Measurements from ENCODE around the gene ERFL.

The ERFL gene

GRCh38 chr19:41883821-41884733 lies 44.2 kb downstream of the ERFL start:
- Histone ChIP-seq H3K9ac (ENCODE audit: low read depth, low read length) (peak overlapping the region; percentile 88), H2AFZ (ENCODE audit: low read depth, low read length) (peak overlapping the region; percentile 22; the same call in 1 of the 2 replicates), H3K4me3 (ENCODE audit: low read depth in 1 of 2, low read length in 2 of 2) (peak overlapping the region; percentile 52 to 80), H3K9me3 (ENCODE audit: insufficient read depth, low read length, severe bottlenecking) (no peaks in the 10 kb centered on the region), H3K27me3 (ENCODE audit: insufficient read depth, low read length, poor library complexity) (no peaks in the 10 kb centered on the region), H3K27ac (ENCODE audit: low read length) (peak overlapping the region; percentile 95), H4K20me1 (ENCODE audit: insufficient read depth, low read length) (peaks cover 42% of the 10 kb centered on the region), H3K79me2 (ENCODE audit: insufficient read depth, low read length) (peaks cover 80% of the 10 kb centered on the region), H3K4me1 (ENCODE audit: insufficient read depth, low read length) (peaks cover 81% of the 10 kb centered on the region), H3K4me2 (ENCODE audit: insufficient read depth, low read length) (peak overlapping the region; percentile 91), H3K36me3 (ENCODE audit: insufficient read depth, low read length) (peaks cover 65% of the 10 kb centered on the region)
- no peak for TF ChIP-seq EZH2 (IDR thresholded peaks at IDR 0.05; ENCODE audit: borderline replicate concordance, low read depth, low read length, severe bottlenecking)
- ATAC-seq (ENCODE audit: insufficient read depth, low read depth) (peak; percentile 64), DNase-seq (peak; percentile 91)

GRCh38 chr19:41883463-41883820 lies 44.8 kb downstream of the ERFL start:
- H3K9ac ChIP-seq (ENCODE audit: low read depth, low read length) = peak overlapping the region; percentile 88
- peaks cover 65% of the 10 kb centered on the region for H3K36me3 ChIP-seq (ENCODE audit: insufficient read depth, low read length)
- no peaks in the 10 kb centered on the region for H3K27me3 ChIP-seq (ENCODE audit: insufficient read depth, low read length, poor library complexity)
- peak overlapping the region; percentile 95 for H3K27ac ChIP-seq (ENCODE audit: low read length)
- peak overlapping the region; percentile 91 for H3K4me2 ChIP-seq (ENCODE audit: insufficient read depth, low read length)
- TF ChIP-seq EZH2 (IDR thresholded peaks at IDR 0.05; ENCODE audit: borderline replicate concordance, low read depth, low read length, severe bottlenecking) = no peak
- TF ChIP-seq CTCF (IDR thresholded peaks at IDR 0.05; ENCODE audit: borderline replicate concordance, extremely low read depth, low read length, poor library complexity, severe bottlenecking) = no peak
- DNase-seq (no peak), ATAC-seq (ENCODE audit: insufficient read depth, low read depth) (no peak)
- peaks cover 81% of the 10 kb centered on the region for H3K4me1 ChIP-seq (ENCODE audit: insufficient read depth, low read length)
- 0 out of 2 replicates have a peak overlapping the region, but pooled peaks have one; percentile 27 for H2AFZ ChIP-seq (ENCODE audit: low read depth, low read length)
- H3K4me3 ChIP-seq (ENCODE audit: low read depth in 1 of 2, low read length in 2 of 2) = peak overlapping the region; percentile 52 to 80
- peaks cover 40% of the 10 kb centered on the region for H4K20me1 ChIP-seq (ENCODE audit: insufficient read depth, low read length)
- peaks cover 80% of the 10 kb centered on the region for H3K79me2 ChIP-seq (ENCODE audit: insufficient read depth, low read length)
- H3K9me3 ChIP-seq (ENCODE audit: insufficient read depth, low read length, severe bottlenecking) = no peaks in the 10 kb centered on the region

- H3K4me3 ChIP-seq (ENCODE audit: low read depth in 1 of 2, low read length in 2 of 2) = peak within 1 kb of the TSS; percentile 52 to 80
- TF ChIP-seq EZH2 (IDR thresholded peaks at IDR 0.05; ENCODE audit: borderline replicate concordance, low read depth, low read length, severe bottlenecking) = no peak
- peak within 1 kb of the TSS; percentile 95 for H3K27ac ChIP-seq (ENCODE audit: low read length)
- peaks cover 80% of the 10 kb centered on the region for H3K79me2 ChIP-seq (ENCODE audit: insufficient read depth, low read length)
- ATAC-seq (ENCODE audit: insufficient read depth, low read depth) = peak; percentile 15
- DNase-seq = peak; percentile 77
- H2AFZ ChIP-seq (ENCODE audit: low read depth, low read length) = peak within 1 kb of the TSS; percentile 40
- no peaks in the 10 kb centered on the region for H3K27me3 ChIP-seq (ENCODE audit: insufficient read depth, low read length, poor library complexity)
- no peaks in the 10 kb centered on the region for H3K9me3 ChIP-seq (ENCODE audit: insufficient read depth, low read length, severe bottlenecking)
- peak within 1 kb of the TSS; percentile 91 for H3K4me2 ChIP-seq (ENCODE audit: insufficient read depth, low read length)
- peak within 1 kb of the TSS; percentile 88 for H3K9ac ChIP-seq (ENCODE audit: low read depth, low read length)
- peaks cover 81% of the 10 kb centered on the region for H3K4me1 ChIP-seq (ENCODE audit: insufficient read depth, low read length)
- H3K36me3 ChIP-seq (ENCODE audit: insufficient read depth, low read length) = peaks cover 65% of the 10 kb centered on the region
- H4K20me1 ChIP-seq (ENCODE audit: insufficient read depth, low read length) = peaks cover 34% of the 10 kb centered on the region
Measured at GRCh38 chr19:41882568-41883462, 45.4 kb downstream of the ERFL start, which contains the start of gene ARHGEF1. ARHGEF1 (plus strand) TSS chr19:41883184; CDS start chr19:41888083, 4,899 bp downstream.

- Histone ChIP-seq H3K4me3 (ENCODE audit: low read depth in 1 of 2, low read length in 2 of 2) (no peak overlapping the region), H3K27ac (ENCODE audit: low read length) (peak overlapping the region; percentile 98; the same call in 1 of the 2 replicates), H3K27me3 (ENCODE audit: insufficient read depth, low read length, poor library complexity) (no peaks in the 10 kb centered on the region), H3K4me2 (ENCODE audit: insufficient read depth, low read length) (peak overlapping the region; percentile 96), H3K9ac (ENCODE audit: low read depth, low read length) (peak overlapping the region; percentile 83; the same call in 1 of the 2 replicates), H3K4me1 (ENCODE audit: insufficient read depth, low read length) (peaks cover 81% of the 10 kb centered on the region), H3K36me3 (ENCODE audit: insufficient read depth, low read length) (peaks cover 59% of the 10 kb centered on the region), H3K79me2 (ENCODE audit: insufficient read depth, low read length) (peaks cover 65% of the 10 kb centered on the region), H2AFZ (ENCODE audit: low read depth, low read length) (no peak overlapping the region), H3K9me3 (ENCODE audit: insufficient read depth, low read length, severe bottlenecking) (no peaks in the 10 kb centered on the region), H4K20me1 (ENCODE audit: insufficient read depth, low read length) (peaks cover 15% of the 10 kb centered on the region)
- DNase-seq (no peak), ATAC-seq (ENCODE audit: insufficient read depth, low read depth) (no peak)
- no peak for TF ChIP-seq EZH2 (IDR thresholded peaks at IDR 0.05; ENCODE audit: borderline replicate concordance, low read depth, low read length, severe bottlenecking)
- no peak for TF ChIP-seq CTCF (IDR thresholded peaks at IDR 0.05; ENCODE audit: borderline replicate concordance, extremely low read depth, low read length, poor library complexity, severe bottlenecking)
Measured at GRCh38 chr19:41880329-41880708, 47.9 kb downstream of the ERFL start.
